ENCODE results near the gene SVEP1.

Gene SVEP1

GRCh38 chr9:110517483-110517882 is 62.1 kb downstream of the SVEP1 start:
- TF ChIP-seq EZH2phosphoT487 (conservative IDR thresholded peaks at IDR 0.05; ENCODE audit: low read length) (no peak), CTCF (IDR thresholded peaks at IDR 0.05; ENCODE audit: insufficient read depth, low read length, poor library complexity, severe bottlenecking) (no peak)
- H3K4me2 ChIP-seq (ENCODE audit: low read depth, low read length, poor library complexity, severe bottlenecking), result no peak overlapping the region

GRCh38 chr9:110514897-110515296 is 64.6 kb downstream of the SVEP1 start:
- Histone ChIP-seq H3K9ac (ENCODE audit: low read length) (no peak overlapping the region), H2AFZ (ENCODE audit: low read depth, low read length, severe bottlenecking) (no peak overlapping the region), H3K4me3 (ENCODE audit: insufficient read depth, low read length, poor library complexity, severe bottlenecking) (no peak overlapping the region), H3K36me3 (ENCODE audit: low read length) (no peaks in the 10 kb centered on the region), H3K4me2 (ENCODE audit: low read depth, low read length, poor library complexity, severe bottlenecking) (no peak overlapping the region), H3K9me3 (ENCODE audit: insufficient read depth, low read length) (no peaks in the 10 kb centered on the region), H3K9me2 (replicated peaks; ENCODE audit: insufficient read depth, low read length) (no peaks in the 10 kb centered on the region), H3K27ac (ENCODE audit: low read depth, low read length) (no peak overlapping the region), H4K20me1 (ENCODE audit: low read depth, low read length) (no peaks in the 10 kb centered on the region), H3K27me3 (ENCODE audit: low read length) (no peaks in the 10 kb centered on the region), H3K79me2 (ENCODE audit: insufficient read depth, low read length) (no peaks in the 10 kb centered on the region), H3F3A (ENCODE audit: insufficient read depth) (no peaks in the 10 kb centered on the region)
- no peak for TF ChIP-seq EZH2phosphoT487 (conservative IDR thresholded peaks at IDR 0.05; ENCODE audit: low read length)
- no peak for TF ChIP-seq CTCF (IDR thresholded peaks at IDR 0.05; ENCODE audit: insufficient read depth, low read length, poor library complexity, severe bottlenecking)

More at GRCh38 chr9:110517483-110517882, 62.1 kb downstream of the SVEP1 start:
- Histone ChIP-seq H2AFZ (ENCODE audit: low read depth, low read length, severe bottlenecking) (no peak overlapping the region), H4K20me1 (ENCODE audit: low read depth, low read length) (no peaks in the 10 kb centered on the region), H3K36me3 (ENCODE audit: low read length) (no peaks in the 10 kb centered on the region), H3K27me3 (ENCODE audit: low read length) (no peaks in the 10 kb centered on the region), H3K4me3 (ENCODE audit: insufficient read depth, low read length, poor library complexity, severe bottlenecking) (no peak overlapping the region), H3K27ac (ENCODE audit: low read depth, low read length) (no peak overlapping the region), H3K79me2 (ENCODE audit: insufficient read depth, low read length) (no peaks in the 10 kb centered on the region), H3K9me3 (ENCODE audit: insufficient read depth, low read length) (no peaks in the 10 kb centered on the region), H3K9ac (ENCODE audit: low read length) (no peak overlapping the region), H3K9me2 (replicated peaks; ENCODE audit: insufficient read depth, low read length) (no peaks in the 10 kb centered on the region), H3F3A (ENCODE audit: insufficient read depth) (no peaks in the 10 kb centered on the region)

GRCh38 chr9:110512817-110513216 is 66.7 kb downstream of the SVEP1 start:
- Histone ChIP-seq H4K20me1 (ENCODE audit: low read depth, low read length) (no peaks in the 10 kb centered on the region), H3K9me2 (replicated peaks; ENCODE audit: insufficient read depth, low read length) (no peaks in the 10 kb centered on the region), H3K79me2 (ENCODE audit: insufficient read depth, low read length) (no peaks in the 10 kb centered on the region), H3K9me3 (ENCODE audit: insufficient read depth, low read length) (no peaks in the 10 kb centered on the region), H3F3A (ENCODE audit: insufficient read depth) (no peaks in the 10 kb centered on the region), H2AFZ (ENCODE audit: low read depth, low read length, severe bottlenecking) (no peak overlapping the region), H3K27ac (ENCODE audit: low read depth, low read length) (no peak overlapping the region), H3K4me2 (ENCODE audit: low read depth, low read length, poor library complexity, severe bottlenecking) (no peak overlapping the region), H3K36me3 (ENCODE audit: low read length) (no peaks in the 10 kb centered on the region), H3K9ac (ENCODE audit: low read length) (no peak overlapping the region), H3K27me3 (ENCODE audit: low read length) (no peaks in the 10 kb centered on the region), H3K4me3 (ENCODE audit: insufficient read depth, low read length, poor library complexity, severe bottlenecking) (no peak overlapping the region)
- TF ChIP-seq EZH2phosphoT487 (conservative IDR thresholded peaks at IDR 0.05; ENCODE audit: low read length), result no peak
- TF ChIP-seq CTCF (IDR thresholded peaks at IDR 0.05; ENCODE audit: insufficient read depth, low read length, poor library complexity, severe bottlenecking), result no peak
